ENCODE measurements around the gene MMP3.
"Not testable (repeated sequence)": the region's sequence is repeated elsewhere in the genome, so short reads cannot be mapped to it uniquely, and the experiment has no call there.

The MMP3 gene

DNA sequence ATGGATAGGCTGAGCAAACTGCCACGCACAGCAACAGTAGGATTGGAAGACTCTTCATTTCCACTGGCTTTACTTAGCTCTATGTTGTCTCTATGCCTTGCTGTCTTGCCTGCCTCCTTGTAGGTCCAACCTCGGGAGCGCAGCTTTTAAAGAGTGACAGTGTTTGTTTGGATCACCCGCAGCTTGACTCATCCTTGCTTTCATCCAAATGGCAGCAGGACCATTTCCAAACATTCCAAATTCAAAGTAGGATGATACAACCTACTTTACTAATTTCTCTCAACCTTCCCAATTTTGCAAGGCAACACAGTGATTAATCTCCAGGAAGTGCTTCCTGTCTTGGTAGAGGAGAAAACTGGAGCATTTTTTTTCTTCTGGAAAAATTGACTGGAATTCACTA is at the start of gene MMP3:
Gene MMP3, minus strand, starts transcription at position 121 of the 400 bp plus-strand sequence. Its CDS starts 63 bp downstream, at position 58.
- no peak for DNase-seq (ENCODE audit: low read depth)

GRCh38 chr11:102891736-102892135 is 48.3 kb upstream of the MMP3 start:
- no peak for DNase-seq (ENCODE audit: low read depth)

GRCh38 chr11:102886999-102887398 is 43.6 kb upstream of the MMP3 start:
- no peak for DNase-seq (ENCODE audit: low read depth)

- DNase-seq (ENCODE audit: low read depth) = no peak
These were observed 39.7 kb upstream of the MMP3 start for GRCh38 chr11:102883141-102883540.

DNA sequence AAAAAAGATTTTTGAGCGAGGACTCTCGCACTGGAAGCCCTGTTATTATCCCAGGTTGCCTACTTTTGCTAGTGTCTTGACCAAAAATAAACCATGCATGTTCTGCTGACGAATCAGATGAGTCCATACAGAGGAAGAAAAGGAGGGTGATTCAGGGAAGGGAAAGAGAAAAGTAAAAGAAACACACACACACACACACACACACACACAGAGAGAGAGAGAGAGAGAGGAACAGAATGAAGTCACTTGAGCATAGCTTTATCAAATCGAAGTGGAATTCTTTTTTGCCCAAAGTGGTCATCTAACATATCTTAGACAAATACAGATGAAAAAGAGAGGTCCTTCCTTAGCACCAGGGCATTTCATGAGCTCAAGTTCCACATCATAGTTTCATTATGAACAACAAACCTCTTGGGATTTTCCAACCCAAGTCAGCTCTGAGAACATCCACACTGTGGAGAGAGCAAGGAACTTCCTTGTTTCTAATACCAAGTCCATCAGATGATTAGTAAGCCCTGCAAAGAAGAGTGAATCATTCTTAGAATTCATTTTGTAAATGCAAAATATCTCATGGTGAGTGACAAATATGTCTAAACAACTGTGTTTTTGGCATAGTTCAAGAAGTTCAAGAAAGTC is 39.1 kb upstream of the MMP3 start:
- DNase-seq (ENCODE audit: low read depth) = no peak

- no peak for DNase-seq (ENCODE audit: low read depth)
These were observed 36.4 kb upstream of the MMP3 start for GRCh38 chr11:102879801-102880200.

DNA sequence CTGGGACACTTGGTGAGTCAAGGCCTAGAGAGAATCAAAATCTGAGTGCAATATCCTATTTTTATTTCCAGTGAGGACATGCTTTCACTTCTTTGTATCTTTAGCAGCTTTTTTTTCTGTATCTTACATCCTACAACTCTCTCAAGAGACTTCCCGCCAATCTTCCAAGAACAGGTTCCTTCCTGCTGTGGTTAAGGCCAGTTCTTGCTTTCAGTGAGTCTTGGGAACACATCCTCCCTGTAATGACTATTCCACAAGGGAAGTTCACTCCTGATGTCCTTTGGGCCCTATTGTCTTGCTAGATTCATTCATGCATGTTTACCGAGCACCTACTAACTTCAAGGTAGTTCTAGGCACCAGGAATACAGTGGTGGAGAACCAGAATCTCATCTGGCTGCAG is 35.2 kb upstream of the MMP3 start:
- no peak for DNase-seq (ENCODE audit: low read depth)

DNA sequence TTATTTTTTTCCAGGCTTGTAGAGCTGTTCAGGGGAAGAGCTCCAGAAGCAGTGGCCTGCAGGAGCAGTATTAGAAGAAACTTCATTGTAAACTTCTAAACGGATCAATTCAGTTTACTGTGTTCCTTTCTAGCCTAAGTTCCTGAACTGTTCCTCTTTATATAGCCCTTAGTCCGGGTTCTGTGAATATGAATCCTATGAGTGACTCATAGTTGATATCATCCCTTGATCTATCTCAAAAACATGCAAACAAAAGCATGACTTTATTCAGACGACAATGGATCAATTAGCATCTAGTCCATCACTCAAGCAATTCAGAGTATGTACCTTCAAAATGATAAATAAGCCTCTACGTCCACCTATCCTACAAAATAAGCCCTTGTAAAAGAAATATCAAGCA is 31.4 kb upstream of the MMP3 start, which contains the start of gene MMP12:
Gene MMP12, minus strand, starts transcription at position 131 of the 400 bp plus-strand sequence. Its CDS starts 45 bp downstream, at position 86.
- no peak for DNase-seq (ENCODE audit: low read depth)

- DNase-seq (ENCODE audit: low read depth) = not testable (repeated sequence)
These were observed 26.1 kb upstream of the MMP3 start for GRCh38 chr11:102869354-102869964.

DNA sequence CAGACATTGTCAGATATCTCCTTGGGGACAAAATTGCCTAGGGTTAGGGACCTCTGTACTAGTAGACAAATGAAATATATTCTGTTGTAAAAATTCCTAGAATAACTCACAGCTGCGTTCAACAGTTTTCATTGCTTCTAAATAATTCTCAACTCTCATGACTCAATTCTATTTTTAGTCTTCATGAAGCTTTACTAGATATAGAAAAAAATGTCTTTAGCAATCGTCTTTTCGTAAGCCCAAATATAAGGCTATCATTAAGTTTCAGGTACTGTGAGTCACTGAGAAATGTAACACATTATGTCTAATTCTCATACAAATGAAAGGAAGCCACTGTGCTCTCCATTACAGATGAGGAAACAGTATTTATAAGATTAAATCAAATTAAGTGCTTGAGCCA is 24.9 kb upstream of the MMP3 start:
- DNase-seq (ENCODE audit: low read depth) = no peak

DNA sequence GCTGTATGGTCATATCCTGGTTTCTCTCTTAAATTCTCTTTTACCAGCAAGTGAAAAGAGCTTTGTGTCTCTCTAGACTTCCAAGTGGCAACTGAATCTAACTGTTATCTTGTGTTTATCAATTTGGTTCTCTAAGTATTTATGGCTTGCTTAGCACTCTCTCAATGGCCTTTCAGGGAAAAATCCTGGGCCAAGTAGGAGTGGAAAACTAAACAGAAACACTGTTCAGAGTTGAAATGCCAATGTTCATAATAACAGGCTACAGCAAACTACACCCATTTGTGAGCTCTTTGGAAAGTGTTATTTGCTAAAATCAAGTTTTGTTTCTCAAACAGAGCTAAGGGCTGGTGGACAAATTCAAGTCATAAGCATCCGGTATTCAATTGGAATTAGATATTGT is 21.3 kb upstream of the MMP3 start:
- DNase-seq (ENCODE audit: low read depth) = no peak

GRCh38 chr11:102853956-102854355 is 10.5 kb upstream of the MMP3 start:
- no peak for DNase-seq (ENCODE audit: low read depth)

DNA sequence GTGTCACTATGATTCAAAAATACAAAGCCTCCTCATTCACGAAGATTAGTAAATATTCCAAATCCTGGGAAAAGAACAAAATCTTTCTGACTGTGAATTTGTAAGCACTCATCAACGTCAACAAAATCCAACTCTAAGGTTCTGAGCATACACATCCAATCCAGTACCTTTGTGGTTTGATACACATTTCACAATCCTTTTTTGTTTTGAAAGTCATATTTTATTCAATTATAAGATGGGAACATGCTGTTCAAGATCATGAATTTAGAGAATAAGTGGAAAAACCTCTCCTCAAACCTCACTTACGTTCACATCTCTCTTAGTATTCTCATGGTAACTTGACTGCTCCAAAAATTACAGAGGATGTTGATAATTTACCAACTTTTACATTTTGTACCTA is 9.6 kb upstream of the MMP3 start:
- no peak for DNase-seq (ENCODE audit: low read depth)

DNA sequence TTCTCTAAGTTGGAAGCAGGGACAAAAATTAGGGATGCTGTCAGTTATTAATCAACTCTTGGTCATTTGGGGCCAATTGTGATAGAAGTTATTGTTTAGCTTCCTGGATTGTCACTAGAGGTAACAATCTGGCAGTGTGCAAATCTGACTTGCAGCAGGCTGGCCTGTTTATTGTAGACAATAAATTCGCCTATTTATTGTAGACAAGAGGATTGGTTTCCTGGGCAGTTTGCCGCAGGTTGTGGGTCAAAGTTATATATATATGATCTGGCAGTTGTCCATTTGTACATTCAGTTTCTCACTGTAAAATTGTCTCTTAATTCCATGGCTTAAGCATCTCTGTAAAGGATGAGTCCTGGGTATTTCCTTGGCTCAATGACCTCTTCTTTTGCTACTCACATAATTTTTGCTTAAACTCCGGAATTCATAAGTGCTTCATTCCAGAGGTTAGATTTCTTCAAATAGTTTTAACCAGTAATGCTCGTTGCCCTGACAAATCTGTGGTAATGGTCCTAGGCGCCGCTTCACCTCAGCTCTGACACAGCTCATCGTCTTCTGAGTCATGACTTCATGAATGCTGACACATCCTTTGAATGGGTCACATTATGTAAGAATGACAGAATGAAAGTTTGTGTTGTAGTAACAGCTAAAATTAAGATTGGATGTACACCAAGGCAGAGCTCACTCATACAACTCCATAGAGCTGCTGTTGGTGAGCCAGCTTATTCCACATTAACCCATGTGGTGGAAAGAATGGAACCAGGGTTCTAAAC is 7.8 kb upstream of the MMP3 start:
- no peak for DNase-seq (ENCODE audit: low read depth)

DNA sequence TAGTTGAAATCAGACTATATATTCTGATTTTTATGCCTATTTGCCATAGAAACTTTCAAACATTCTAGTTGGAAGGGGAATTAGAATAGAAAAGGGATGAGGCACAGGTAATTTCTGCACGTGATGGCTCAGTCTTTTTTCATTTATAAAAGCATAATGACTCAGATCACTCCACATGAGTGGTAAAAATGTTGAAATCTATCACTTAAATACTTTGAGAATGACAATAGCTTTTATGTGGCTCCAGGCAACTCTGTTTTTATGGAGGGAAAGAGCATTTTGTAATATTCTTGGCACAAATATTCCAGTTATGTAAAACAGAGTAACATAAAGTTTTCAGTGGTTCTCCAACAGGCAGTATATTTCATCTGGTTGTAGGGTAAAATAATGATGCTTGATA is 5.9 kb upstream of the MMP3 start:
- no peak for DNase-seq (ENCODE audit: low read depth)

GRCh38 chr11:102846292-102846691 is 2.9 kb upstream of the MMP3 start:
- DNase-seq (ENCODE audit: low read depth) = no peak

- no peak for DNase-seq (ENCODE audit: low read depth)
These were observed 479 bp downstream of the MMP3 start for GRCh38 chr11:102842930-102843329.

GRCh38 chr11:102840018-102840417 is 3.4 kb downstream of the MMP3 start:
- no peak for DNase-seq (ENCODE audit: low read depth)

- DNase-seq (ENCODE audit: low read depth) = no peak
These were observed 5.8 kb downstream of the MMP3 start for GRCh38 chr11:102837646-102838045.

DNA sequence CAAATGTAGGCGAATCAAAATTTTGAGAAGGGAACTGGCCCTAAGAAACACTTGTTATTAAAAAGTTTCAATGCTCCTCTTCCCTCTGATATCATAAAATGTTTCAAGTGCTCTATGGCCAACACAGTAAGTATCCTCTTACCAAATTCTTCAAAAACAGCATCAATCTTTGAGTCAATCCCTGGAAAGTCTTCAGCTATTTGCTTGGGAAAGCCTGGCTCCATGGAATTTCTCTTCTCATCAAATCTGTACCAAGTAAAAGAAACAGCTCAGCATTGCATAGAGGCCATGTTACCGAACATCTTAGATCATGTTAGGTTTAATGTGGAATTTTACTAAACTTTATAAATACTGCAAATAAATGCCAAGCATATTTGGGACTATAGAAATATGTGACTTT is 6.3 kb downstream of the MMP3 start:
- DNase-seq (ENCODE audit: low read depth) = no peak

GRCh38 chr11:102836290-102836875 is 7.0 kb downstream of the MMP3 start:
- no peak for DNase-seq (ENCODE audit: low read depth)

DNA sequence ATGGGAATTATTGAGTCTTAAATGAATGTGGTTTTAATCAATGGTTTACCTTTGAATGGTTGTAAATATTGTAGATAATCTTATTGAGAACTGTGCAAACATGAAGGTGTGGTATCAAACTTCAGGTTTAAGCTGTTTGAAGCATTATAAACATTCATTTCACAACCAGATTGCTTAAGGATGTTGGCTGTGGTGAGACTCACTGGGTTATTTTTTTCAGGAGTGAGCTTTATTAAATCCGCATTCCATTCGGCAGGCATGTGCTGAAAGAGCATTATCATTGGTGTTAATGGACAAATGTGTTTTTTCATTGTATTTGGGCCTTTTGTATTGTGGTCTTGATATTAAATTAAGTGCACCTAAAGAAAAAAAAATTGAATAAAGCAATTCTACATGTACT is 9.7 kb downstream of the MMP3 start:
- DNase-seq (ENCODE audit: low read depth) = no peak

DNA sequence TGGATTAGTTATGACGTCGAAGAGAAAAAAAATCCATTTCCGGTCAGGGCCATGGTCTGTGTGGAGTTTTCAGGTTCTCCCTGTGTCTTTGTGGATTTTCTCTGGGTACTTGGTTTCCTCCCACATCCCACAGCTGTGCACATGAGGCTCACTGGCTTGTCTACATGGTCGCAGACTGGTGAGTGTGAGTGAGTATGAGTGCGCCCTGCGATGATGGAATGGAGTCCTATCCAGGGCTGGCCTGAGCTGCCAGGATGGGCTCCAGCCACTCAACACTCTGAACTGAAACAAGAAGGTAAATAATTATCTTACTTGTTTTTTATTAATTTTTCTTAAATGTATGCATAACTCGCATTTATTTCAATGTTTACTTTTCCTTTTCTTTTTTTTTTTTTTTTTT is 10.8 kb downstream of the MMP3 start:
- no peak for DNase-seq (ENCODE audit: low read depth)

All from stimulated activated CD8-positive, alpha-beta memory T cell treated with anti-CD3 and anti-CD28 coated beads, Interleukin-12 subunit alpha, Interleukin-12 subunit beta, amount 100 ng/mL, for 1 hour (primary cell).